Gastrocnemius medialis (tissue), 4 donors: ENCODE measurements around the gene N4BP2L2. TPM values are rescaled to one million over a fixed set of nuclear protein-coding genes. Genes with fewer than 3 reads are reported as not detected.
A peak's percentile ranks its signal among the peaks of the same experiment; 100 is the strongest.

Experiments used
- ATAC-seq, 2 donors: fragments of 150-250 bp; one replicate each; pipeline ENCODE4 v1.9.1; 2016
- DNase-seq, 2 donors: peaks; one replicate each; pipeline ENCODE4 v3.0.0-alpha.2; 2019
- H3K27ac ChIP-seq, 4 donors: fragments of 200-600 bp; sonication (generic); 1 replicate in 1 of 4; 2 replicates in 3 of 4; pipeline ENCODE4 v1.5.1; 2016 to 2018; ENCODE audit warnings: mild to moderate bottlenecking in 2 of 4, moderate library complexity in 1 of 4
- H3K27me3 ChIP-seq, 3 donors: fragments of 200-600 bp; sonication (generic) in 2 of 3; 1 replicate in 1 of 3; 2 replicates in 2 of 3; pipeline versions ENCODE4 v1.5.1 to v1.6.0; 2016 to 2019; ENCODE audit warnings: mild to moderate bottlenecking in 1 of 3, moderate library complexity in 1 of 3
- H3K36me3 ChIP-seq, 2 donors: fragments of 200-600 bp; sonication (generic) in 1 of 2; one replicate each; pipeline ENCODE4 v1.5.1; 2017 to 2018
- H3K4me1 ChIP-seq, 2 donors: fragments of 200-600 bp; sonication (generic) in 1 of 2; one replicate each; pipeline ENCODE4 v1.5.1; 2016 to 2017; ENCODE audit warnings: mild to moderate bottlenecking in 2 of 2
- H3K4me3 ChIP-seq, 4 donors: fragments of 200-600 bp; sonication (generic) in 3 of 4; 1 replicate in 1 of 4; 2 replicates in 3 of 4; pipeline ENCODE4 v1.5.1; 2016 to 2019; ENCODE audit warnings: mild to moderate bottlenecking in 2 of 4
- H3K9me3 ChIP-seq, 3 donors: fragments of 200-600 bp; sonication (generic) in 2 of 3; 1 replicate in 1 of 3; 2 replicates in 2 of 3; pipeline ENCODE4 v1.5.1; 2016 to 2019
- CTCF ChIP-seq, 5 experiments: fragments of 450-650 bp in 3 of 5; fragments of 200-600 bp in 2 of 5; sonication (generic) in 2 of 5; IDR thresholded peaks in 4 of 5; conservative IDR thresholded peaks in 1 of 5; 1 replicate in 4 of 5; 2 replicates in 1 of 5; pipeline ENCODE4 v1.5.1; 2016 to 2019; ENCODE audit warnings: antibody characterized with exemption in 5 of 5, mild to moderate bottlenecking in 3 of 5, moderate library complexity in 3 of 5
- POLR2A ChIP-seq, 2 donors: fragments of 450-650 bp; IDR thresholded peaks; one replicate each; pipeline ENCODE4 v1.6.1; 2017; ENCODE audit warnings: antibody characterized with exemption in 2 of 2, mild to moderate bottlenecking in 2 of 2, moderate library complexity in 2 of 2
- in situ Hi-C, 4 donors: fragments of 200-750 bp; cut with MboI; loops; one replicate each; pipeline versions ENCODE4 v1.15.0 to v1.8.0; 2017; ENCODE audit warnings: low sequenced_read_pairs in 4 of 4
- intact Hi-C: fragments of 100-400 bp; cut with DNase I; formaldehyde crosslinking; loops from one replicate; pipeline ENCODE4 v1.15.1; 2023; ENCODE audit warnings: low total_unique reads
- total RNA-seq, 4 donors: library from RNA; depleted of rRNA; stranded (reverse); fragments of >200 nt; gene quantifications; one replicate each; pipeline versions ENCODE4 v1.1.0 to v1.2.3, GENCODE V29; 2016

N4BP2L2 gene
- total RNA-seq, 4 donors from 2014 or later = 52.2 to 370 (median 176) TPM

DNA sequence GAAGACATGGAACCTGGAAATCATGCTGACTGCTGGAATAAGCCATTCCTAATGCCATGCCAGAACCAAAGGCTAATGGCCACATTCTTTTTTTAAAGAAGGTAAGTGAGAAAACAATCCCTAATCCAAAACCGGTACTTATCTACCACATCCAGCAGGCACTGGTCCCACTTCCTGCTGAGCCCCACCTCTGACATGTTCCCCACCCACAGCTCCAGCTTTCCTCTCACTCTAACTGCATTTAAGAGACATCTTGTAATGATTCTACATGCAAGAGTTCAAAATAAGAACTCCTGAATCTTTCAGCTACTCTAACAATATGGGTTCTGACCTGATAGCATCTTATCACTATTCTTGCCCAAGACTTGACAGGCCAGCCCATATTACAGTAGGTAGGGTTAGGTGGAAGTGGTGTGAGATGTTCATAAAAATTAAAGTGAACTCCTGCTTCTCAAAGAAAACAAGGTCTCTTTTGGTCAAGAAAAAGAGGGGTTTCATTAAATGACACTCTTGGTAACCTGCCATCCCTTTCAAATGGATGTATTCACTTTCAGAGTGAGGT is 41.9 kb downstream of the N4BP2L2 start:
- intact Hi-C loops = no loop called here
- Histone ChIP-seq H3K36me3 (no peaks in the 10 kb centered on the region), H3K4me3 (no peak overlapping the region), H3K27me3 (no peaks in the 10 kb centered on the region), H3K9me3 (no peaks in the 10 kb centered on the region), H3K4me1 (peaks cover 10 to 13% of the 10 kb centered on the region in 2 donors), H3K27ac (no peak overlapping the region)
- in situ Hi-C loops = no loop called here
- DNase-seq (no peak), ATAC-seq (no peak)
- TF ChIP-seq CTCF (IDR thresholded peaks at IDR 0.05 in 4 of 5, conservative IDR thresholded peaks at IDR 0.05 in 1 of 5) = no peak
- TF ChIP-seq POLR2A (IDR thresholded peaks at IDR 0.05) = no peak

DNA sequence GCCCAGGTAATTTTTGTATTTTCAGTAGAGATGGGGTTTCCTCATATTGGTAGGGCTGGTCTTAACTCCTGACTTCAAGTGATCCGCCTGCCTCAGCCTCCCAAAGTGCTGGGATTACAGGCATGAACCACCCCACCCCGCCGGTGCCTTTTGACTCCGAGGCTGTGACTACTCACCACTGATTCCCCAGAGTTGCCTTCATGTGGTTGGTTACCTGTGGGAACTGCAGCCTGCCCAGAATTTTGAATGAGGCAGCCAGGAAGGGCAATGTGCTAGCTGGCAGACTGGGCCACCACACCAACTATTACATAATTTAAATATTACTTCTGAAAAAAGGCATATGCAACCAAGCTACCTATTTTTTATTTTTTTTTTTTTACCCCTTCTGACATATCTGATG is 42.8 kb downstream of the N4BP2L2 start:
- H3K27ac ChIP-seq = no peak overlapping the region
- intact Hi-C loops (no loop called here), in situ Hi-C loops (no loop called here)
- ATAC-seq (no peak), DNase-seq (no peak)
- H3K4me1 ChIP-seq = peaks cover 10 to 13% of the 10 kb centered on the region in 2 donors
- H3K9me3 ChIP-seq = no peaks in the 10 kb centered on the region
- no peaks in the 10 kb centered on the region for H3K36me3 ChIP-seq
- TF ChIP-seq POLR2A (IDR thresholded peaks at IDR 0.05) = no peak
- TF ChIP-seq CTCF (IDR thresholded peaks at IDR 0.05 in 4 of 5, conservative IDR thresholded peaks at IDR 0.05 in 1 of 5) = no peak
- H3K27me3 ChIP-seq = no peaks in the 10 kb centered on the region
- no peak overlapping the region for H3K4me3 ChIP-seq

- H3K27ac ChIP-seq = no peak overlapping the region
- intact Hi-C loops = no loop called here
- H3K4me1 ChIP-seq = peaks cover 10 to 13% of the 10 kb centered on the region in 2 donors
- no peaks in the 10 kb centered on the region for H3K27me3 ChIP-seq
- no peaks in the 10 kb centered on the region for H3K9me3 ChIP-seq
- TF ChIP-seq POLR2A (IDR thresholded peaks at IDR 0.05) (no peak), CTCF (IDR thresholded peaks at IDR 0.05 in 4 of 5, conservative IDR thresholded peaks at IDR 0.05 in 1 of 5) (no peak)
- ATAC-seq (no peak), DNase-seq (no peak)
- in situ Hi-C loops = no loop called here
- H3K4me3 ChIP-seq = no peak overlapping the region
- no peaks in the 10 kb centered on the region for H3K36me3 ChIP-seq
These were observed 43.2 kb downstream of the N4BP2L2 start for GRCh38 chr13:32495429-32495828.

DNA sequence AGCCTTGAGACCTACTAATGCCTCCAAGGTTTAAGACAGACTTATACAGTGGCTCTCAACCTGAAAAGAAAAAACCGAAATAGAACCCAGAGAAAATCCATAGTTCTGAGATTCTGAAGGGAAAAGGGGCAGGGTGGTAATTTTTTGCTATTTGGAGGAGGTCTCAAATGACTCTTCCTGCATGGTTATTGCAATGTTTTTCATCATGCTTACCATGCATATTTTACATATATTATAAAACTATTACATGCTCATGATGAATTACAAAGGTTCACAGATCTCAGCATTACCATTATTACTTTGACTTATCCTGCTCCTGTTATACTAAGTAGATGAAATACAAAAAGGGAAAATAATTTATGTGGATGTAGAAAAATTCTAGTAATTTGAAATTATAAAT is 47.6 kb downstream of the N4BP2L2 start:
- no peak overlapping the region for H3K4me3 ChIP-seq
- H3K36me3 ChIP-seq = peaks cover 0 to 7% of the 10 kb centered on the region in 2 donors
- H3K9me3 ChIP-seq = no peaks in the 10 kb centered on the region
- no peaks in the 10 kb centered on the region for H3K4me1 ChIP-seq
- intact Hi-C loops (no loop called here), in situ Hi-C loops (no loop called here)
- H3K27me3 ChIP-seq = no peaks in the 10 kb centered on the region
- TF ChIP-seq POLR2A (IDR thresholded peaks at IDR 0.05) (no peak), CTCF (IDR thresholded peaks at IDR 0.05 in 4 of 5, conservative IDR thresholded peaks at IDR 0.05 in 1 of 5) (no peak)
- H3K27ac ChIP-seq = no peak overlapping the region
- DNase-seq = no peak
- ATAC-seq = no peak

GRCh38 chr13:32476892-32477291 is 61.7 kb downstream of the N4BP2L2 start:
- peak; percentile 71 to 89 for ATAC-seq
- intact Hi-C loops = no loop called here
- Histone ChIP-seq H3K27me3 (no peaks in the 10 kb centered on the region), H3K27ac (peak overlapping the region; percentile 63 to 82 (median 67)), H3K36me3 (no peaks in the 10 kb centered on the region), H3K4me3 (no peak overlapping the region), H3K9me3 (no peaks in the 10 kb centered on the region), H3K4me1 (peaks cover 42 to 52% of the 10 kb centered on the region in 2 donors)
- TF ChIP-seq CTCF (IDR thresholded peaks at IDR 0.05 in 4 of 5, conservative IDR thresholded peaks at IDR 0.05 in 1 of 5) (no peak), POLR2A (IDR thresholded peaks at IDR 0.05) (no peak)
- peak; percentile 49 to 51 for DNase-seq
- in situ Hi-C loops = no loop called here
